SU-DHL-6 (cell line): Measurements from ENCODE around the gene ADAMTS18.

ENCODE experiments used
- EZH2phosphoT487 ChIP-seq: fragments of 200-600 bp; sonication (generic), shearing (Covaris generic); conservative IDR thresholded peaks from 2 replicates; pipeline ENCODE4 v1.6.1; 2018; ENCODE audit warnings: mild to moderate bottlenecking, antibody characterized with exemption, low read length, moderate library complexity, mixed read lengths
- TF ChIP-seq, protein P1 (sequence below): fragments of 200-600 bp; sonication (generic); IDR thresholded peaks from one replicate; pipeline ENCODE4 v1.5.1; 2017; ENCODE audit warnings: antibody characterized with exemption, mild to moderate bottlenecking, low read length, moderate library complexity; ENCODE audit not compliant: insufficient read depth, poor library complexity, severe bottlenecking

DNA sequence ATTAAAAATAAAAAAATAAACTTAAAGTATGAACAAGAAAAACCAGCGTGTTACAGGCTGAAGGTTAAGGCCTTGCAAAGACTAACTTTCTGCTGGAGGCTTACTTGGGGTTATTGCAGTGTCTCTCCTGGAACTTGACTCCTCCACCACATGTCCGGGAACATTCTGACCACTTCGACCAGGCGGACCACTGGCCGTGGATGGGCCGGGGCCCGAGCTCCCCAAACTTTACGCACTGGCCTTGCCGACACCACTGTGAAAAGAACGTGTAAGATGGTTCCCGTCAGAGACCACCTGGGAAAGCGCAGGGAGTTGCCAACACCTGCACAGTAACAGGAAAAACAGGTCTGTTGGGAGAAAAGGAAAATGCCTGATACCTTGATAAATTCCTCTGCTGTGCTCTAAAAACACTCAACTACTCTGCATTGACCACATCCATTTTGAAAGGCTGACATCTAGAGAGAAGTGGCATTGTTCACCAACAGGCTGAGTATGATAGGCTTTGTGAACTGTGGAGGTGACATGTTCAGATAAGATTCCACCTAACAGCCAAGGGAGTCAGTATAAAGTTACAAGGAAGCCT is 99.1 kb downstream of the ADAMTS18 start:
- TF ChIP-seq, protein P1, sequence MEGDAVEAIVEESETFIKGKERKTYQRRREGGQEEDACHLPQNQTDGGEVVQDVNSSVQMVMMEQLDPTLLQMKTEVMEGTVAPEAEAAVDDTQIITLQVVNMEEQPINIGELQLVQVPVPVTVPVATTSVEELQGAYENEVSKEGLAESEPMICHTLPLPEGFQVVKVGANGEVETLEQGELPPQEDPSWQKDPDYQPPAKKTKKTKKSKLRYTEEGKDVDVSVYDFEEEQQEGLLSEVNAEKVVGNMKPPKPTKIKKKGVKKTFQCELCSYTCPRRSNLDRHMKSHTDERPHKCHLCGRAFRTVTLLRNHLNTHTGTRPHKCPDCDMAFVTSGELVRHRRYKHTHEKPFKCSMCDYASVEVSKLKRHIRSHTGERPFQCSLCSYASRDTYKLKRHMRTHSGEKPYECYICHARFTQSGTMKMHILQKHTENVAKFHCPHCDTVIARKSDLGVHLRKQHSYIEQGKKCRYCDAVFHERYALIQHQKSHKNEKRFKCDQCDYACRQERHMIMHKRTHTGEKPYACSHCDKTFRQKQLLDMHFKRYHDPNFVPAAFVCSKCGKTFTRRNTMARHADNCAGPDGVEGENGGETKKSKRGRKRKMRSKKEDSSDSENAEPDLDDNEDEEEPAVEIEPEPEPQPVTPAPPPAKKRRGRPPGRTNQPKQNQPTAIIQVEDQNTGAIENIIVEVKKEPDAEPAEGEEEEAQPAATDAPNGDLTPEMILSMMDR: no peak
- no peak for TF ChIP-seq EZH2phosphoT487
